ACHN (cell line): Measurements from ENCODE around the gene PCSK6.

Source experiments
- DNase-seq: peaks from one replicate; pipeline ENCODE4 v3.0.0-alpha.2; 2015
- in situ Hi-C: cut with HindIII; loops from 2 replicates; pipeline ENCODE4 v1.10.0; 2017; ENCODE audit warnings: low sequenced_read_pairs, low pct_ligation_motif_present, low pct_unique_long_range_greater_than_20kb

Gene PCSK6

GRCh38 chr15:101318147-101318819 lies 171.2 kb downstream of the PCSK6 start:
- in situ Hi-C loops, result no loop called here
- no peak for DNase-seq

- no peak for DNase-seq
- in situ Hi-C loops, result no loop called here
Observed at GRCh38 chr15:101317336-101317872, 172.1 kb downstream of the PCSK6 start.

DNA sequence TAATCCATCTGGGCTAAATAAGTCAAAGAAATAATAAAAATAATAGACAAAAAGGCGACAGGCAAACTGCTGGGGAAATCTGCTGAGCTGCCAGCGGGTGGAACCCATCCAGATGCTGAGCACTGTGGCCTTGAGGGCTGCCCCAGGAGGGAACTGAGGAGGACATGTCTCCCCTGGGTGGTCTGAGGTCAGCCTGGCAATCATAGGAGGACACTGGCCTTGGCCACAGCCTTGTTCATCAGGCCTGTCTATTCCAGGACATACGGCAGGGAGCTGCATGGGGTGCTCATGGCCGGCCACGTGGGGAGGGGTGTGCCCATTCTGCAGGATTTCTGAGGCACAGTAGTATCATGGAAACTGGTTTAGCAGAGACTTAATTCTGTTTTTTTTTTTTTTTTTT lies 173.0 kb downstream of the PCSK6 start:
- in situ Hi-C loops, result no loop called here

DNA sequence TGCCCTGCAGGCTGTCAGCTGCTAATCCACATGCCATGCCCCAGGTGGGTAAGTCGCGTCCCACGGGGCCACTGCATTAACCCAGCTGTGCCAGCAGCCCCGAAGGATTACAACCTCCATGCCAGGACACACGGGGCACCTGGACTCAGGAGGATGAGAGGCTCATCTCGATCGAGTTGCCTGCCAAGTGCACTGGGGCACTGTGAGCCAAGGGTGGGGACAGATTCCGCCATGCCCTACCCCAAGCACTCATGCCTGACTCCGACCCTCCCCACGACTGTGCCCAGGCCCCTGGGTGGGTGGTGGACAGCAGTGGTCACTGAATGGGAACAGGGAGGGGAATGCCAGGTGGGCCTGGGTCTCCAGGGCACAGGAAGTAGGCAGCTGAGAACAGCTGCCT lies 173.8 kb downstream of the PCSK6 start:
- no peak for DNase-seq
- in situ Hi-C loops, result no loop called here

More for the DNA sequence above, 173.0 kb downstream of the PCSK6 start:
- DNase-seq, result no peak

GRCh38 chr15:101314336-101315125 lies 175.0 kb downstream of the PCSK6 start:
- no peak for DNase-seq
- in situ Hi-C loops, result no loop called here

- in situ Hi-C loops, result no loop called here
- no peak for DNase-seq
Observed at GRCh38 chr15:101313041-101313761, 176.3 kb downstream of the PCSK6 start.

- no peak for DNase-seq
- in situ Hi-C loops, result no loop called here
Observed at GRCh38 chr15:101310508-101310907, 179.0 kb downstream of the PCSK6 start.

DNA sequence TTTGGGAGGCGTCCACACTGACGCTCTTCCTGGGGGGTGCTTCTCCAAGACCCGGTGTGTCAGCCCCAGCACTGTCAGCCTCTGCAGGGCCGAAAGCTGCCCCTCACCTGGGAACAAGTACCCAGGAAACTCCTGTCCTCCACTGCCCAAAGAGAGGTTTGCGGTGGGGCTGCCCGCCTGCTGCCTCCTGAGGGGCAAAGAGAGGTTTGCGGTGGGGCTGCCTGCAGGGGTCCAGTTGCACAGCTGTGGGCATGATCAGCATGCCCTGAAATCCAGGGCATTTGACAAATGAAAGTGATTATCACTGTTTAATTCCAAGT lies 179.4 kb downstream of the PCSK6 start:
- no peak for DNase-seq
- in situ Hi-C loops, result no loop called here

- no peak for DNase-seq
Observed at GRCh38 chr15:101309436-101310160, 179.9 kb downstream of the PCSK6 start.

DNA sequence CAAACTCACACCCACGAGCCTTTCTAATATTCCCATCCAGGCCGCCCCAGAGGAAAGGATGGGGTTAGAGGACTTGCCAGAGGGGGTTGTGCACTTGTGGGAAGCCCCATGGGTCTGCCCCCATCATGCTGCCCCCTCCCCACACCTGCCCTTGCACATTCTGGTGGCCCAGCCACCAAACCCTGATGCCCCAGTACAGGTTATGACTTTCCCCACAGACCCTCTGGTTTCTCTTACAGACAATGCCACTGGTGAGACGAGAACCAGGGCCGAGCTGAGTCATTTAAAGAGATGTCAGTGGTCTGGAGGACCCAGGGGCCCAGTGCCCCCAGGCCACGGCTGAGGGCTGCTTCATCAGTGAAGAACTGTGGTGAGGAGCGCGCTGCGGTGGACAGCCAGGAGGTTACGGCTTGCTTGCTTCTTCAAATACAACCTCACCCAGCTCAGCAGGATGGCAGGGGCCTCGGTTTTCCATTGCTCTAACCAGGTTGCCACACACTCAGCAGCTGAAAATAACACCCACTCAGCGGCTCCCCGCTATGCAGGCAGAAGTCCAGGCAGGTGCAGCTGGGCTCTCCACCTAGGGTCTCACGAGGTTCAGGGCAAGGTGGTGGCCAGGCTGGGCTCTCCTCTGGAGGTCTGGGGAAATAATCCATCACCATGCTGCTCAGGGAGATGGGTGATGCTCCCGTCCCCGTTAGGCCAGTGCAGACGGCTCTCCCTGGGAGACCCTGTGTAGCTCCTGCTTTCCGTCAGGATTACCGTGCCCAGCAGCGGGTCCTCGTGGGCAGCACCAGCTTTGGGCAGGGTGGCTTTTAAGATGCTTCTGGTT lies 180.7 kb downstream of the PCSK6 start:
- in situ Hi-C loops, result no loop called here
- no peak for DNase-seq

More at GRCh38 chr15:101309436-101310160, 179.9 kb downstream of the PCSK6 start:
- in situ Hi-C loops, result no loop called here

DNA sequence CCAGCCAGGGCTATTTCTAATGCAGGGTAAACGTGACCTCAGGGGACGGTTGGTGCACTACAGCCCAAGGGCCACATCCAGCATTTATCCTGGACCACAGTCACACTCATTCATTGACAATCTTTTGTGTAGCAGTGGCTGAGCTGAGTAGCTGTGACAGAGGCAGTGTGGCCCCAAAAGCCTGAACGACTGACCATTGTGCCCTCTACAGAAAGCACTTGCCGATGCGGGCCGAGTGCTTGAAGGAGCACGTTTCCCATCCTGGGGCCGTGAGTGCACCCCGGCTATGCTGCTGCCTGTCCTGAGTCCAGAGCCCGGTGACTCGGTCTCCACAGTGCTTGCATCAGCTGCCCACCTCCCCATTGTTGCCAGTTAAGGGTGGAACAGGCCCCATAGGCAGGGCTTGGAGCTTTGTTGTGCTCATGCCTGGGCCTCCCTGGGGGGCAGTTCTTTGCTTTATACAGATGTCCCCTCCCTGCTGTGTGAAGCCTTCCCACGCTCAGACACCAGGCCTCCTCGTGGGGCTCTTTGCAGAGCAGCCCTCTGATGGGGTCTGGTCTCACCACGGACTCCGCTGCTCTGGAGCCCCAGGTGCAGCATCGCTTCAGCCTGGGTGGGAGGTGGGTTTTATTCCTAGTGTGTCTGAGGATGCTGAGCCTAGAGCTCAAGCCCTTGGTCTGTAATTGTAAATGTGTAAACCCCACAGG lies 181.5 kb downstream of the PCSK6 start:
- in situ Hi-C loops, result no loop called here
- no peak for DNase-seq

DNA sequence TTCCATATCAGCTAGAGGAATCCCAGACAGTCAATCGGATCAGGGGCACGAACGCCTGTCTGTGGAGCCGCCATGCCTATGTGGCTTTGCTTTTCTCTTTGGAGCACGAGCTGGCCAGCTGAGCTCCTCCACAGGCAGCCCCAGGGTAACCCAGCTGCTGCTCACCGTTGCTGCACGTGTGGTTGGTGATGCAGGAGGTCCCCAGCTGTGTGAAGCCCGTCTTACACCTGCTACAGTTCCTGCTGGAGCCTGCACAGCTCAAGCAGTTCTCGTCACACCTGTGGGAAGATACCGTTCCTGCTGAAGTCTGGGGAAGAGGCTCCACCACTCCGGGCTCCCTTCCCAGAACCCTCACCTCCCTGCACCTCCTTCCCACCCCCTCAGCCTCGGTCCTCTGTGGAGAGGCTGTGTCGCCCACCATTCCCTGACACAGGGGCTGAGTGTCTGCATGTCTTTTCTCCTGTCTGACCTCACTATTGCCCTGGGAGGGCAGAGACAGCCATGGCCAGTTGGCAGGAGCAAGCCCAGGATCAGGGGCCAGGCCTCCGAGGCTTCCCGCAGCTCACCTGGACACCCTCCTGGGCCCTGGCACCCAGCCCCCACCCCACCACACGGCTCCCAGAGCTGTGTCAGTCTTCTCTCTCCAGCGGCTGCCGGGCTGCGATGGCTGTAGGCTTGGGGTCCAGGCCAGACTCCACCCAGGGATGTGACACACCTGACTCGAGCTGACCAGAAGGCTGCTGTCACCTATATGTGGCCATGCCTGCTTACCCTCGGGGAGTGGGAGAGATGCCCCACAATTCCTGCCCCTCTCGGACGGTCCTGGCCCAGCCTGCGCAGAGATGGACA lies 182.2 kb downstream of the PCSK6 start:
- in situ Hi-C loops, result no loop called here
- DNase-seq, result no peak

GRCh38 chr15:101306341-101307047 lies 183.0 kb downstream of the PCSK6 start:
- in situ Hi-C loops, result no loop called here
- no peak for DNase-seq

GRCh38 chr15:101305820-101306255 lies 183.7 kb downstream of the PCSK6 start:
- DNase-seq, result no peak
- in situ Hi-C loops, result no loop called here

DNA sequence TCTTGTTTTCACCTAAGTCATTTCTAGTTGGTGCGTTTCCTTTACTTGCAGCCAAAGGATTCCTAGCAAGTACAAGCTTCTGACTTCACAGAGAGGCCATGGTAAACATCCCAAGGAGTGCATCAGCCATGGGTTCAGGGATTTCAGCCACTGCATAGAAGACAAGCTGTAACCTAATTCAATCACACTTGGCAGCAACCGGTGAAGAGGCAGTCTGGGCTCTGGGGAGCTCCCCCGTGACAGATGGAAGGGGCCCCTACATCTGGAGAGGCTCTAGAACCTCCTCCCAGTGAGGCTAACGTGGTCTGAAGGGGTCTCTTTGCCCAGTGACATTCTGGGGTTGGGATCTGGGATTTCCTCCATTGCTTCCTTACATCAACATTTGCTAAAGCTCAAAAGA lies 186.1 kb downstream of the PCSK6 start:
- in situ Hi-C loops, result no loop called here
- DNase-seq, result no peak
